ENCODE measurements around the gene BACE2.

GRCh38 chr21:41328660-41329607 lies 161.0 kb downstream of the BACE2 start:
- TF ChIP-seq CTCF (IDR thresholded peaks at IDR 0.05) (no peak), POLR2A (IDR thresholded peaks at IDR 0.05) (no peak)

Data from right lobe of liver (tissue), 4 donors.